Endodermal cell (in vitro differentiated cells): ENCODE data around the gene PAQR7. TPM values are rescaled to one million over a fixed set of nuclear protein-coding genes. Genes with fewer than 3 reads are reported as not detected.

ENCODE experiments used
- DNase-seq: peaks from one replicate; pipeline ENCODE4 v3.0.0-alpha.2; 2017
- H3K27ac ChIP-seq: 2 replicates; pipeline ENCODE4 v1.5.1; 2013; ENCODE audit warnings: mild to moderate bottlenecking, low read depth, low read length, moderate library complexity
- H3K27me3 ChIP-seq: 2 replicates; pipeline ENCODE4 v1.6.1; 2013; ENCODE audit warnings: mild to moderate bottlenecking, low read length, moderate library complexity; ENCODE audit not compliant: insufficient read depth, control insufficient read depth, poor library complexity, severe bottlenecking
- H3K36me3 ChIP-seq: 2 replicates; pipeline ENCODE4 v1.7.0; 2013; ENCODE audit warnings: mild to moderate bottlenecking, low read length, moderate library complexity; ENCODE audit not compliant: control insufficient read depth, insufficient read depth
- H3K4me1 ChIP-seq: one replicate; pipeline ENCODE4 v1.7.0; 2013; ENCODE audit warnings: low read length; ENCODE audit not compliant: control insufficient read depth, insufficient read depth
- H3K4me3 ChIP-seq: 2 replicates; pipeline ENCODE4 v1.5.1; 2013; ENCODE audit warnings: mild to moderate bottlenecking, low read length, moderate library complexity
- H3K9ac ChIP-seq: 2 replicates; pipeline ENCODE4 v1.6.1; 2013; ENCODE audit warnings: mild to moderate bottlenecking, low read length, moderate library complexity; ENCODE audit not compliant: poor library complexity, severe bottlenecking; ENCODE audit errors: extremely low read depth
- H3K9me3 ChIP-seq: 2 replicates; pipeline ENCODE4 v1.6.1; 2013; ENCODE audit warnings: mild to moderate bottlenecking, low read length, moderate library complexity; ENCODE audit not compliant: control insufficient read depth
- H3K27ac Mint-ChIP-seq: 2 replicates; pipeline ENCODE4 v1.8.0; 2020; ENCODE audit warnings: mixed read lengths
- H3K27me3 Mint-ChIP-seq: 2 replicates; pipeline ENCODE4 v1.8.0; 2021; ENCODE audit warnings: mild to moderate bottlenecking, mixed read lengths; ENCODE audit not compliant: insufficient read depth
- H3K36me3 Mint-ChIP-seq: 2 replicates; pipeline ENCODE4 v1.8.0; 2020; ENCODE audit warnings: low read depth, mixed read lengths
- H3K4me1 Mint-ChIP-seq: 2 replicates; pipeline ENCODE4 v1.8.0; 2020; ENCODE audit warnings: mixed read lengths
- H3K4me3 Mint-ChIP-seq: 2 replicates; pipeline ENCODE4 v1.8.0; 2020; ENCODE audit warnings: mild to moderate bottlenecking, moderate library complexity, mixed read lengths
- H3K9me3 Mint-ChIP-seq: 2 replicates; pipeline ENCODE4 v1.8.0; 2020; ENCODE audit warnings: mild to moderate bottlenecking, mixed read lengths
- WGBS, 2 experiments: methylation state at CpG; one replicate each; pipeline versions ENCODE4 v1.1.5 to v1.1.7; 2013; ENCODE audit warnings: missing lambda C conversion rate in 2 of 2, mixed read lengths in 1 of 2; ENCODE audit not compliant: insufficient coverage in 1 of 2, insufficient read length in 1 of 2; 5-methylcytosine and 5-hydroxymethylcytosine counted together
- microRNA-seq: library from miRNA; unstranded; fragments of <30 nt; microRNA quantifications from one replicate; pipeline ENCODE4 v1.2.0, GENCODE V29; 2020; ENCODE audit warnings: borderline microRNAs expressed
- total RNA-seq, 2 donors: library from RNA; stranded (reverse); fragmentation: NEBNext Ultra II Directional in 1 of 2; extraction: Animal tissue kit (Norgen Biotek cat#: 25700) in 1 of 2; gene quantifications; 2 replicates in 1 of 2; 3 replicates in 1 of 2; pipeline ENCODE4 v1.2.1, GENCODE V29; 2021
- TF ChIP-seq, protein P1 (sequence below): fragments of 200-600 bp; sonication (generic); conservative IDR thresholded peaks from 2 replicates; pipeline ENCODE4 v1.5.0; 2021; ENCODE audit warnings: antibody characterized with exemption, mild to moderate bottlenecking

The PAQR7 gene
- total RNA-seq, 2 donors from 2014 or later: 11.7 to 15.0 TPM

DNA sequence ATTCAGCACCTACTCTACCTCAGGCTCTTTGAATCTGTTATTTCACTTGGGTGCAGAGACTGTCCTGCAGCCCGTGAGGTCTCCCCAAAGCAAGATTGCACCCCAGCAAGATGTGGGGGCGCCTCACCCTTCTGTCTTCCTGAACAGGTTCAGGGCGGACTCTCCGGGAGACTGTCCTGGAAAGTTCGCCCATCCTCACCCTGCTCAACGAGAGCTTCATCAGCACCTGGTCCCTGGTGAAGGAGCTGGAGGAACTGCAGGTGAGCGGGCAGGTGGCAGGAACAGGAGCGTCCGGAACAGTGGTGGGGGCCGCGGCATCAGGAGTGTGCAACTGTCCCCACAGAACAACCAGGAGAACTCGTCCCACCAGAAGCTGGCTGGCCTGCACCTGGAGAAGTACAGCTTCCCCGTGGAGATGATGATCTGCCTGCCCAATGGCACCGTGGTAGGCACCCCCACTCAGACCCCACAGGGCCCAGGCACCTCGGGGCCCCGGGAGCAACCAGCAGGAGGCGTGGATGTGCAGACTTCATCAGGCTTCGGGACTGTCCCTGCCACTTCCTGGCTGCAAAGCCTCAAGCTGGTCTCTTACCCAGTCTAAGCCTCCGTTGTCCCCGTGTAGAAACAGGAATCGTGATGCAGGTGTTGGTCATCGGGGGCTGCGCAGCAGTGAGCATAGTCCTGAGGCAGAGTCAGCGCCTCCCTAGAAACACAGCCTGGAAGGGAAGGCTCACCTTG is 61.6 kb downstream of the PAQR7 start:
- no peak overlapping the region for H3K4me3 Mint-ChIP-seq
- no peak for DNase-seq
- no peak overlapping the region for H3K27ac ChIP-seq
- no peak overlapping the region for H3K9ac ChIP-seq
- WGBS, 2 experiments: 93% methylated on average over 9 to 24 of the region's 24 CpGs
- H3K4me3 ChIP-seq: no peak overlapping the region
- H3K4me1 Mint-ChIP-seq: peaks cover 11% of the 10 kb centered on the region
- peaks cover 33% of the 10 kb centered on the region for H3K36me3 Mint-ChIP-seq
- H3K9me3 ChIP-seq: no peaks in the 10 kb centered on the region
- peaks cover 4% of the 10 kb centered on the region for H3K4me1 ChIP-seq
- no peaks in the 10 kb centered on the region for H3K27me3 Mint-ChIP-seq
- no peak overlapping the region for H3K27ac Mint-ChIP-seq
- TF ChIP-seq, protein P1, sequence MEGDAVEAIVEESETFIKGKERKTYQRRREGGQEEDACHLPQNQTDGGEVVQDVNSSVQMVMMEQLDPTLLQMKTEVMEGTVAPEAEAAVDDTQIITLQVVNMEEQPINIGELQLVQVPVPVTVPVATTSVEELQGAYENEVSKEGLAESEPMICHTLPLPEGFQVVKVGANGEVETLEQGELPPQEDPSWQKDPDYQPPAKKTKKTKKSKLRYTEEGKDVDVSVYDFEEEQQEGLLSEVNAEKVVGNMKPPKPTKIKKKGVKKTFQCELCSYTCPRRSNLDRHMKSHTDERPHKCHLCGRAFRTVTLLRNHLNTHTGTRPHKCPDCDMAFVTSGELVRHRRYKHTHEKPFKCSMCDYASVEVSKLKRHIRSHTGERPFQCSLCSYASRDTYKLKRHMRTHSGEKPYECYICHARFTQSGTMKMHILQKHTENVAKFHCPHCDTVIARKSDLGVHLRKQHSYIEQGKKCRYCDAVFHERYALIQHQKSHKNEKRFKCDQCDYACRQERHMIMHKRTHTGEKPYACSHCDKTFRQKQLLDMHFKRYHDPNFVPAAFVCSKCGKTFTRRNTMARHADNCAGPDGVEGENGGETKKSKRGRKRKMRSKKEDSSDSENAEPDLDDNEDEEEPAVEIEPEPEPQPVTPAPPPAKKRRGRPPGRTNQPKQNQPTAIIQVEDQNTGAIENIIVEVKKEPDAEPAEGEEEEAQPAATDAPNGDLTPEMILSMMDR: peak; percentile 19
- no peaks in the 10 kb centered on the region for H3K9me3 Mint-ChIP-seq
- peaks cover 13% of the 10 kb centered on the region for H3K36me3 ChIP-seq
- no peaks in the 10 kb centered on the region for H3K27me3 ChIP-seq

DNA sequence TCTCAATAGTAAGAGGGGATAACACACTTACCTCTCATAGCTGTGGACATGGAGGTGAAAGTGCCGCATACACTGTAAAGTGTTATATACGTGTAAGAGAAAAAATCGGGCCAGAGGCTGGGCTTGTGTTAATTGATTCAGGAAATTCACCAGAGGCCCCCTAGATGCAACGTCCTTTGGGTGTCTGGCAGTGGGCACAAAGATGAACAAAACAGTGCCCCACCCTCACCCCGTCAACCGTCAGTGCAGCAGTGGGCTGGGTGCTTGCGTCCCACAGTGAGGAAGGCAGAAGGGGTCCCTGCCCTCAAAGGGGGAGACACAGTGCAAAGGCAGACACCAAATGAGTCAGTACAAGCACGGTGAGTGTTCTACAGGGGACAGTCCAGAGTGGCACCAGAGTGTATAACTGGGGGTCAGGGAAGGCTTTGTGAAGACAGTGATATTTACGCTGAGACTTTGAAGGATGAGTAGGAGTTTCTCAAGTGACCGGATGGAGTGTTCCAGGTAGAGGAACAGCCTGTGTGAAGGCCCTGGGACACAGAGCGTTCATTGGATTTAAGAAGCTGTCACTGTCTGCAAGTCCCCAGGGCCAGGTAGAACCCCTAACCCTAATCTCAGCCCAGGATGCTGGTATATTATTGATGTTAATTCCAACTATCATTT is 62.3 kb downstream of the PAQR7 start:
- no peak overlapping the region for H3K4me3 Mint-ChIP-seq
- H3K36me3 Mint-ChIP-seq: peaks cover 33% of the 10 kb centered on the region
- 89 to 90% methylated on average over 8 to 11 of the region's 11 CpGs for WGBS, 2 experiments
- Histone ChIP-seq H3K9ac (no peak overlapping the region), H3K4me3 (no peak overlapping the region), H3K27me3 (no peaks in the 10 kb centered on the region), H3K27ac (no peak overlapping the region), H3K9me3 (no peaks in the 10 kb centered on the region), H3K4me1 (no peaks in the 10 kb centered on the region), H3K36me3 (peaks cover 13% of the 10 kb centered on the region)
- H3K27me3 Mint-ChIP-seq: no peaks in the 10 kb centered on the region
- no peak for DNase-seq
- peaks cover 4% of the 10 kb centered on the region for H3K4me1 Mint-ChIP-seq
- H3K27ac Mint-ChIP-seq: no peak overlapping the region
- H3K9me3 Mint-ChIP-seq: no peaks in the 10 kb centered on the region
- TF ChIP-seq, protein P1: no peak

Small RNA genes within 50 kb of the gene (microRNA-seq; reads per million reads assigned to microRNA genes)
- not detected for gene MIR3917

Other genes starting within 250 kb of the PAQR7 start
- 10 to 100 TPM; 91.2 to 93.3 TPM for gene SELENON, start 75.5 kb downstream of the PAQR7 start, total RNA-seq
- 10 to 100 TPM; 31.6 to 36.2 TPM for gene MTFR1L, start 55.8 kb downstream of the PAQR7 start, total RNA-seq
- gene AUNIP, start 16.3 kb downstream of the PAQR7 start, total RNA-seq: 10 to 100 TPM; 14.3 to 19.5 TPM
- 100 to 1,000 TPM; 543 to 585 TPM for gene STMN1, start 30.7 kb upstream of the PAQR7 start, total RNA-seq
- gene PAFAH2, start 122.4 kb upstream of the PAQR7 start, total RNA-seq: 10 to 100 TPM; 11.6 to 13.3 TPM
- 1 to 10 TPM; 3.3 to 3.7 TPM for gene EXTL1, start 146.1 kb upstream of the PAQR7 start, total RNA-seq
- gene SLC30A2, start 170.4 kb upstream of the PAQR7 start, total RNA-seq: not detected
- gene TRIM63, start 191.9 kb upstream of the PAQR7 start, total RNA-seq: not detected
- gene PDIK1L, start 236.1 kb upstream of the PAQR7 start, total RNA-seq: 1 to 10 TPM; 7.1 to 7.3 TPM